GM12878 (cell line): ENCODE data around the gene FPGS. TPM values are rescaled to one million over a fixed set of nuclear protein-coding genes. Genes with fewer than 3 reads are reported as not detected.
A peak's percentile ranks its signal among the peaks of the same experiment; 100 is the strongest.

Experiments used
- GABPA ChIP-seq: IDR thresholded peaks from 2 replicates; pipeline ENCODE4 v1.6.1; 2014; ENCODE audit warnings: antibody characterized with exemption, low read depth, mild to moderate bottlenecking, inconsistent platforms
- HDAC6 ChIP-seq: fragments of 200-600 bp; sonication (generic); IDR thresholded peaks from one replicate; pipeline ENCODE4 v1.8.0; 2017; ENCODE audit warnings: antibody characterized with exemption; ENCODE audit not compliant: unreplicated experiment
- HDGF ChIP-seq: fragments of 450-650 bp; IDR thresholded peaks from 2 replicates; pipeline ENCODE4 v1.6.1; 2016; ENCODE audit warnings: antibody characterized with exemption
- IKZF2 ChIP-seq, 2 experiments: fragments of 450-650 bp; IDR thresholded peaks; 2 replicates each; pipeline ENCODE4 v1.6.1; 2017; ENCODE audit warnings: mild to moderate bottlenecking in 2 of 2, moderate library complexity in 2 of 2
- MTA2 ChIP-seq: fragments of 450-650 bp; IDR thresholded peaks from 2 replicates; pipeline ENCODE4 v1.6.1; 2016; ENCODE audit warnings: low read depth, mild to moderate bottlenecking, moderate library complexity
- MTA3 ChIP-seq: IDR thresholded peaks from 2 replicates; pipeline ENCODE4 v1.6.1; 2012; ENCODE audit warnings: low read length, inconsistent platforms, borderline replicate concordance
- SIN3A ChIP-seq: IDR thresholded peaks from 2 replicates; pipeline ENCODE4 v1.6.1; 2012; ENCODE audit warnings: low read depth, low read length, improper control_type of control experiment
- STAT3 ChIP-seq: IDR thresholded peaks from 2 replicates; pipeline ENCODE4 v1.6.1; 2011; ENCODE audit warnings: low read depth, low read length, improper control_type of control experiment
- ZBTB33 ChIP-seq: fragments of 450-650 bp; IDR thresholded peaks from 2 replicates; pipeline ENCODE4 v1.6.1; 2017; ENCODE audit warnings: mild to moderate bottlenecking
- polyA plus RNA-seq, 11 experiments: library from polyadenylated mRNA; depleted of rRNA in 4 of 11; unstranded in 6 of 11; stranded (reverse) in 5 of 11; fragments of >200 nt; fragmentation: Nextera tagmentation in 4 of 11; fragmentation: Illumina TruSeq in 1 of 11; extraction: Ambion mirVana in 4 of 11; extraction: Trizol in 1 of 11; gene quantifications; 1 replicate in 1 of 11; 2 replicates in 10 of 11; pipeline versions ENCODE4 v1.2.1 to v1.2.3, GENCODE V29; 2011 to 2016; ENCODE audit warnings: inconsistent platforms in 2 of 11, missing spikeins in 2 of 11, low read depth in 1 of 11
- total RNA-seq, 4 experiments: library from RNA; depleted of rRNA in 3 of 4; stranded (reverse); fragments of >200 nt in 3 of 4; fragmentation: Illumina TruSeq in 1 of 4; extraction: Trizol in 1 of 4; gene quantifications; 2 replicates each; pipeline versions ENCODE4 v1.2.1 to v1.2.3, GENCODE V29; 2013 to 2021

FPGS gene
- total and polyA plus RNA-seq, 10 of the 15 experiments (the other 5 are each of a cell fraction or from before 2014, with no cell fraction given), result 1.2 to 127 (median 80.4) TPM

DNA sequence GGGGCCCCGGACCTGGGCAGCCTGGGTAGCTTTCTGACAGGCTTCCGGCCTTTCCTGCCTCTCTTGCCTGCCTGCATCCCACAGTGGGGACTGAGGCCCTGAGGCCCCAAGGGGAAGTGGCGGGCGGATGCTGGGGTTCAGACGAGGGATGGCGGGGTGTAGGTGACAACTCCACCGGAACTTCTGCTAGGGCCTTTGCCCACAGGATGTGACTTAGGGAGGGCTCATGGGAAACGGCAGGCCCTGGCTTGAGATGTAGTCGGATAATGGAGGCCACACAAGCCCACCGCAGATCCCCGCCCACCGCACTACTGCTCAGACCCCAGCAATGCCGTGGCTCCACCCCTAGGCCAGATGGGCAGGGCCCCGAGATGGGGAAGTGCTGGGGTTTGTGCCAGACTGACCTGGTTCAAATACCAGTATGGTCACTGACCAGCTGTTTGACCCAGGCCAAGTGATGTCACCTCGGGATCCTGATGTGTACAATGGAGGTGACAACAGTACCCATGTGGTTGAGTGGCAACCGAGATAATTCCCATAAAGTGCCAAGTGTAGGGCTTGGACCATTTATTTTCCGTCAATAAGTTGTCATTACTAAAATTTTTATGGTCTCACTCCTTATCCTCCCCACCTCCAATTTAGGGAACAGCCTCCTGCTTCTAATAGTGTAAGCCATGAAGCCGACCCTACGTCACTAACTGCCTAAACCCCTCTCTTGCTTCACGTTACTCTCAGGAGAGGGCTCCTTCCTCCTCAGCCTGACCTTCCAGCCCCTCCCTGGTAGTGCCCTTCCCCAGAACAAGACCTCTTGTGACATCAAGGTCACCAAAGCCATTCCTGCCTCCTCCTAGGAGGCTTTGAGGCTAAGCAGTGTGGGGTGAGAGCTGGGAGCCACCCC, 19.3 kb upstream of the FPGS start (continued):
- TF ChIP-seq MTA2, result peak; percentile 31; the same call in 1 of the 2 replicates
- no peak for TF ChIP-seq STAT3
- TF ChIP-seq ZBTB33, result no peak
- TF ChIP-seq MTA3, result no peak
- no peak for TF ChIP-seq GABPA
- TF ChIP-seq IKZF2 (IDR thresholded peaks at IDR 0.05), result peak; percentile 66 to 85
- no peak for TF ChIP-seq SIN3A
- no peak for TF ChIP-seq HDAC6
- TF ChIP-seq HDGF, result no peak
